NCI-H2171 (cell line): ENCODE data around the gene MGST2.
"Not testable (repeated sequence)": the region's sequence is repeated elsewhere in the genome, so short reads cannot be mapped to it uniquely, and the experiment has no call there.

Experiments used
- DNase-seq: peaks from one replicate; lab custom pipeline; 2025; lab: John Stamatoyannopoulos, UW

Gene MGST2

DNA sequence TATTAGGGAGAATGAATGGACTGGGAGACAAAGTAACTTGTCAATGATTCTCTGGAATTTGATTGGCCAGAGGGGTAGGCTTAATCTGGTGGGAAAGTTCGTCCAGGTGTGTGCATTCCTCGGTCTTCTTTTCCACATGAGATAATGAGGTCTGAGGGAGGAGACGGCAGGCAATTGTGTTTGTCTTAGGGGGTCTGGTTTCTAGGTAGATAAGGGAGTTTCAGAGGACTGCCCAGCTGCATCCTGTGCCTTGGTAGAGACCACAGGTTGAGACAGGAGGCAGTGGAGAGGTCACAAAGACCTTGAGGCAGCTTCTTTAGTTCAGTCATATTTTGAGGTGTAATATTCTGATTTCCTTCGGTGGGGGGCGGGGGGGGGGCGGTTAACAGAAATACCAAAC, 4.3 kb downstream of the MGST2 start:
- no peak for DNase-seq

- no peak for DNase-seq
Observed at GRCh38 chr4:139670775-139671174, 5.2 kb downstream of the MGST2 start.

GRCh38 chr4:139672215-139672614, 6.6 kb downstream of the MGST2 start:
- DNase-seq, result no peak

DNA sequence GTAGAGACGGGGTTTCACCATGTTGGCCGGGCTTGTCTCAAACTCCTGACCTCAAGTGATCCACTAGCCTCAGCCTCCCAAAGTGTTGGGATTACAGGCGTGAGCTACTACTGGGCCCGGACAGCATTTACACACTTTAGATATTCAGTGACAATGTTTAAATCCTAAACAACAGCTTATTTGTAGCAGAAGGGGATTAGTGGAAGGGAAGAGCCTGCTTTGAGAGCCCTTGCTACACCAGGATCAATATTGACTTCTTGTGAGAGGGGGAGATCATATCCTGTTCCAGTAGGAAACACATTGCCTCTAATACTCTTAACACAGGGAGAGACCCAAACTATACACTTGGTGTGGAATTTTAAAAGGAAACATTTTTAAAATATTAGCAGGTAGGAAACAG, 7.1 kb downstream of the MGST2 start:
- no peak for DNase-seq

- DNase-seq, result no peak
Observed at GRCh38 chr4:139674875-139675550, 9.4 kb downstream of the MGST2 start.

DNA sequence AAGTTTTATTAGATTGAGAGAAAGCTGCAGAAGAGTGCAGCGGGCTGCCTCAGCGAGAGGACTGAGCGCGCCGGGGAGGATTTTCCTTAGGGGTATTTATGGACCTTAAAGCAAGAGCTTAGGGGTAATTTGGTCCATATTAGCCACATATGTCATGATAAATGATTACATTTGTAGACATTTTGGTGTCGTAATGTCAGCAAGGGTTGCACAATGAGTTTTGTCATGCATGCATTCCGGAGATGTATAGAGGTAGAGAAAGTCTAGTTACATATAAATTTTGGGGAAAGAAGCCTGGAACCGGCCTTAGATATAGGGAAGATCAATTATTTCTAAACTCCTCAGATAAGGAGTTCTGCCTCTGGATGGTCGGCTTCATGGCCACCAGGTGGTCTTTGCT, 10.0 kb downstream of the MGST2 start:
- no peak for DNase-seq

DNA sequence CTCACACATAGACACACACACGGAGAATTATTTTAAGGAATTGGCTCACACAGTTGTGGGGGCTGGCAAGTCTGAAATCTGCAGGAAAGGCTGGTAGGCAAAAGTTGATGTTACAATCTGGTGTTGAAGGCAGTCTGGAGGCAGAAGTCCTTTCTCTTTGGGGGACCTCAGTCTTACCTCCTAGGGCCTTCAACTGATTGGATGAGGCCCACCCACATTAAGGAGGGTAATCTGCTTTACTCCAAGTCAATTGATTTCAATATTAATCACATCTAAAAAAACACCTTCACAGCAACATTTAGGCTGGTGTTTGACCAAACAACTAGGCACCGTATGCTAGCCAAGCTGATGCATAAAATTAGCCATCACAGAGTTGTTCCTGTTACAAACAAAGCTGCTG, 10.7 kb downstream of the MGST2 start:
- no peak for DNase-seq

GRCh38 chr4:139676913-139677585, 11.4 kb downstream of the MGST2 start:
- no peak for DNase-seq

DNA sequence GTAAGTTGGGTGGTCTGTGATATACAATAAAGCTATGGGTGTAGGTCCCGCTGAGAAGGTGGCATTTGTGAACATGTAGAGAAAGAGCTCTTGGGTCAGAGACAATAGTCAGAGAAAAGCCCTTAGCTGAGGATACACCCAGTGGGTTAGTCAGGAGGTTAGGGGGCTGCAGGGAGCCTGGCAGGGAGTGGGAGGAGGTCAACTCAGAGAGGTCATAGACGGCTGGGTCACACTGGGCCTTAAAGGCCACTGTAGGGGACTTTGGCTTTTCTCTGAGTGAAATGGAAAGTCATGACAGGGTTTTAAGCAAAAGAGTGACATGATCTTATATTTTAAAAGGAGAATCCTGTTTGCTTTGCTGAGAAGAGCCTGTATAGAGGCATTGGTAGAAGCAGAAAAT, 16.7 kb downstream of the MGST2 start:
- no peak for DNase-seq

GRCh38 chr4:139682741-139683151, 17.1 kb downstream of the MGST2 start:
- no peak for DNase-seq

GRCh38 chr4:139684351-139684750, 18.7 kb downstream of the MGST2 start:
- DNase-seq, result no peak

DNA sequence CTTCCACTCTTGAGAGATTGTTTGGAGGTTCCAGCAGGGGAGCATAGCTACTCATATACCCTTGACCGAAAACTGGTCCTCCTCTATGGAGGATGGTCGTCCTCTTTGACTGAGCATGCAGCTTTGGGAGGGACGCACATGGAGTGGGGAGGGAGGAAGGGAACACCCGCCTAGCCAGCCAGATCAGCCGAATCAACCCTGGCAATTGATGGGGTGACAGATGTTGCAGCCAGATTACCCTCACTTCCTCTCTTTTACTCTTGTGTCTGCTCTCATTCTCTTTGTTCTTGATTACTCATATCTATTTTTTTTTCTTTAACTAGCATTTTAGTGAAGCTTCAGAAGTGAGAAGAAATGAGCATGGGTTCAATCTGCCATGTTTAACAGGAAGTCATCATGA, 19.6 kb downstream of the MGST2 start:
- no peak for DNase-seq

DNA sequence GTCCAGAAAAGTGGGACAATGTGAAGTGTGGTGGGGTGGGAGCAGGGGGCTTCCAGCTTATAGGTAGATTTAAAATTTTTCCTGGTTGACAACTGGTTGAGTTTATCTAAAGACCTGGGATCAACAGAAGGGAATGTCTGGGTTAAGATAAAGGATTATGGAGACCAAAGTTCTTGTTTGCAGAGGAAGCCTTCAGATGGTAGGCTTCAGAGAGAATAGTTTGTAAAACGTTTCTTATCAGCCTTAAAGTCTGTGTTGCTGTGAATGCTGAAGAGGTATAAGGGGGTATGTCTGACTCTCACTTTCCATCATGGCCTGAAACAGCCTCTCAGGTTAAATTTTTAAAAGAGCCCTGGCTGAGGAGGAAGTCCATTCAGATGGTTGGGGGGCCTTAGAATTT, 20.5 kb downstream of the MGST2 start:
- DNase-seq, result no peak

DNA sequence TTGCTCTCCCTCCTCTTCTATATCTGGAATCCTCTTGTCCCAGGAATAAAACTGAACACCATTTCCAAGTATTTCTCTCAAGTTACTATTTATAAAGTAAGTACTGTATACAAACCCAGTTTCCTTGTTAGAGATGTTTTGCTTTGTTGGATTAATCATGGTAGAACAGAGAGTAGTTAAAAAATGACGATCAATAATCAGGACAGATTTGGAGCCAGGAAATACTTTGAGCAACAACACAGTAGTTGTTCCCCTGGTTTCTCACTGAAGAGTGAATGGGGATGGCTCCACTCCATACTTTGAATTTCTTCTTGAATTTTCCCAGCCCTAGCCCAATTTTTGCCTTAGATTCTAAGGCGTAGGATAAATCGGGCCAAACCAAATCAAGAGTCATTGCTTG, 21.4 kb downstream of the MGST2 start:
- DNase-seq, result no peak

- DNase-seq, result no peak
Observed at GRCh38 chr4:139689093-139689722, 23.6 kb downstream of the MGST2 start.

- no peak for DNase-seq
Observed at GRCh38 chr4:139690419-139690818, 24.8 kb downstream of the MGST2 start.

DNA sequence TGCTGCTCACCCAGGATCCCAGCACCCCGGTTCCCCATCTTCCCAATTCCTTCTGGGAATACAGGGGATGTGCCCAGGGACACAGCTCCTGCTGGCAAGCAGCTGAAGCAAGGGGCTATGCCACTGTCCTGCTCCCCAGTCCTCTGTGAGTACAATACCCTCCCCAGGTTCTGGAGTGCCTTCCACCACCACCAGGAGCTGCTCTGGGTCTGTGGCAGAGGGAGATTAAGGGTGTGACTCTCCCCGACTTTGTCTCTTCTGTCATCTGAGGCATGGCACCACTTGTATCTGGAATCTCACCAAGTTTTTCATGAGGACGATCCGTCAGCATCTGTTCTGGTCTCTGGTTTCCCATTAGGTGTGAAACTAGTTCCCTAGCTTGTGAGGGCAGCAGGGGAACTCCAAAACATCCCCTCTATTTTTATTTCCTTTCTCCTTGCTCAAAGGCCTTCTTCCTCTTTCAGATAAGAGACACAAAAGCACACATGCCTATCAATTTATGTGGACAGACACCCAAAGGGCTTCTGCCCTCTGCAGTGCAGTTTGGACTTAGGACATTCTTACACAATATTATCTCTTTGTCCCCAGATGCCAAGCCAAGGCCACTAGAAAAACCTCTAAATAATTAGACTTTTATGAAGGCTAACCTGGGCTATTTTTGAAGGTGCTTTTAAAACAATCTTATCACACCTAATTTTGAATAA, 26.8 kb downstream of the MGST2 start:
- peak; percentile 67 for DNase-seq

DNA sequence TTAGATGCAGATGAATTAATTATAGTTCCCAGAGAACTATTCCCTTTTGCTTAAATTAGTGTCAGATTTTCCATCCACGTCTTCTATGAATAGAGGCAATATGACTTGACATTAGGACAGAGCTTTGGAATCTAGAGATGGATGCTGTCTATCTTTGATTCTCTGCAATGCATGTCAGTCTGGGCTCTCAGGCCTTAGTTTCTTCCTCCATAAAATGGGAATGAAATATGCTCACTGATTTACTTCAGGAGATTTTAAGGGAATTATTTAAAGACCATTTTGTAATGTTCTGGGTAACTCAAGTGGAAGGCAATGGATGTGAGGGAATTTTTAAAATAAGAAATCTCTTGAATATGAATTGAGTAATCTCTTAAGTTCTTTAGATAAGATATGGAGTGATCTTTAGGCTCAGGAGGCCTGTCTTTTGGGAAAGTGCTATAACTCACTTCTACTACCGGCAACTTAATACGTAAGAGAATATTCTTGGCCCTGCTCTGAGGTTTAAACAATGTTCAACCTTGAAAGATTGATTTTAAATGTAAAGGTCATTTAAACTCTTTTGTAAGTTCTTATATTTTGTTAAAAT, 29.0 kb downstream of the MGST2 start:
- no peak for DNase-seq

- DNase-seq, result no peak
Observed at GRCh38 chr4:139696491-139696890, 30.9 kb downstream of the MGST2 start.

GRCh38 chr4:139698167-139698925, 32.7 kb downstream of the MGST2 start:
- not testable (repeated sequence) for DNase-seq

- no peak for DNase-seq
Observed at GRCh38 chr4:139700568-139700967, 34.9 kb downstream of the MGST2 start.
